GM12875 (cell line): ENCODE data around the gene MLEC.
"Not testable (repeated sequence)": the region's sequence is repeated elsewhere in the genome, so short reads cannot be mapped to it uniquely, and the experiment has no call there.

Experiments
- H3K4me3 ChIP-seq: one replicate; pipeline ENCODE4 v1.5.1; 2011; ENCODE audit warnings: low read depth, low read length, control low read depth
- TF ChIP-seq, protein P1 (sequence below): IDR thresholded peaks from 2 replicates; pipeline ENCODE4 v1.5.1; 2011; ENCODE audit warnings: low read depth, mild to moderate bottlenecking, control low read depth, inconsistent platforms, low read length, moderate library complexity, borderline replicate concordance; ENCODE audit not compliant: insufficient read depth

MLEC gene

DNA sequence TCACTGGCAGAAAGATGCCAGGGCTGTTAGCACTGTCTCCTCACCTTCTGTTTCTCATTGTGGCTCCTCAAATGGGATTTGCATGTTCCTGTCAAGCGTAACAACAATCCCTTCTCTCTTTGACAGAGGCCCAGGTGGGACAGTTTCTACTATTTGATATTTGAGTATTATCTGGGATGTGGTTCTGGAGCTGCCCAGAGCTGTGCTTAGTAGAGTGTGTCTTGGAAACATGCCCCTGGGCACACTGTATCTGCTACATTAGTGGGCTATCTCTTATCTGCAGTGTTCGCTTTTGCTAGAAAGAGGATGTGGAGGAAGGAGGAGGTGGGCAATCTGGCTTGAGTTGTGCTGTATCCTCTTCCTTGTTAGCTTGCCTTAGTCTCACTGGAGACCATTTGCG is 34.9 kb downstream of the MLEC start:
- TF ChIP-seq, protein P1, sequence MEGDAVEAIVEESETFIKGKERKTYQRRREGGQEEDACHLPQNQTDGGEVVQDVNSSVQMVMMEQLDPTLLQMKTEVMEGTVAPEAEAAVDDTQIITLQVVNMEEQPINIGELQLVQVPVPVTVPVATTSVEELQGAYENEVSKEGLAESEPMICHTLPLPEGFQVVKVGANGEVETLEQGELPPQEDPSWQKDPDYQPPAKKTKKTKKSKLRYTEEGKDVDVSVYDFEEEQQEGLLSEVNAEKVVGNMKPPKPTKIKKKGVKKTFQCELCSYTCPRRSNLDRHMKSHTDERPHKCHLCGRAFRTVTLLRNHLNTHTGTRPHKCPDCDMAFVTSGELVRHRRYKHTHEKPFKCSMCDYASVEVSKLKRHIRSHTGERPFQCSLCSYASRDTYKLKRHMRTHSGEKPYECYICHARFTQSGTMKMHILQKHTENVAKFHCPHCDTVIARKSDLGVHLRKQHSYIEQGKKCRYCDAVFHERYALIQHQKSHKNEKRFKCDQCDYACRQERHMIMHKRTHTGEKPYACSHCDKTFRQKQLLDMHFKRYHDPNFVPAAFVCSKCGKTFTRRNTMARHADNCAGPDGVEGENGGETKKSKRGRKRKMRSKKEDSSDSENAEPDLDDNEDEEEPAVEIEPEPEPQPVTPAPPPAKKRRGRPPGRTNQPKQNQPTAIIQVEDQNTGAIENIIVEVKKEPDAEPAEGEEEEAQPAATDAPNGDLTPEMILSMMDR, result no peak
- H3K4me3 ChIP-seq, result no peak overlapping the region

DNA sequence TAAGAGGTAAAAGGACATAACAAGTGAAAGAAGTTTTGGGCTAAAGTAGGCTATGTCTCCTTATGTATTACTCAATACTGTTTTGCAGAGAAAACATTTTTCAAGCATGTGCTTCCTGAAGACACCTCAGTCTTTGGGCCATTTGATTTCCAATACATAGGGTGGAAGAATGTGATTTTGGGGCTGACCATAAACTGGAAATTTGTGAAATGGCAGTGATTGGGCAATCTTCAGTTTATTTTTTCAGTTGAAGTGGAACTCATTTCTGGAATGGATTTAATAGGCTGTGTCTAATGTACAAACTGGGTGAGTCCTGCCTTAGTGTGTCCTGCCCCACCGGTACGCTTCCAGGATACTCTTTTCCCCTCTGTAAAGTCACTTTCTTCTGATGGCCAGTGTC is 35.8 kb downstream of the MLEC start:
- TF ChIP-seq, protein P1, result no peak
- no peak overlapping the region for H3K4me3 ChIP-seq

DNA sequence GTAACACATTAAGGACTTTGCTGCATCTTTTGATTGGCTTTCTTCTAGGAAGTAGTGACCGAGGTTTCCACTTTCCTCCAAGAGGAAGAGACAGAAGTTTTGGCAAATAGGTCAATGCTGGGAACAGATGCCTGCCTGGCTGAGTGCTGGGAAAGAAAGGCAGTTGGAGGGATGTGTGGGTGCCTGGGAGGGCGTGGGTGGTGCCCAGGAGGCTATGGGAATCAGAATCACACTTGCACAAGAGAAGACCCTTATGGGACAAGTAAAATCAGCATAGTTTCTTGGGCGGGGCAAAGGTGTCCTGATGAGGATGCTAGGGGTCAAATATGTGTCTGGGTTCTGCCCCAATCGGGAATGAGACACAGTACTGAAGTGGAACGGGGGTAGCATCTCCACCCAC is 37.8 kb downstream of the MLEC start:
- no peak overlapping the region for H3K4me3 ChIP-seq

DNA sequence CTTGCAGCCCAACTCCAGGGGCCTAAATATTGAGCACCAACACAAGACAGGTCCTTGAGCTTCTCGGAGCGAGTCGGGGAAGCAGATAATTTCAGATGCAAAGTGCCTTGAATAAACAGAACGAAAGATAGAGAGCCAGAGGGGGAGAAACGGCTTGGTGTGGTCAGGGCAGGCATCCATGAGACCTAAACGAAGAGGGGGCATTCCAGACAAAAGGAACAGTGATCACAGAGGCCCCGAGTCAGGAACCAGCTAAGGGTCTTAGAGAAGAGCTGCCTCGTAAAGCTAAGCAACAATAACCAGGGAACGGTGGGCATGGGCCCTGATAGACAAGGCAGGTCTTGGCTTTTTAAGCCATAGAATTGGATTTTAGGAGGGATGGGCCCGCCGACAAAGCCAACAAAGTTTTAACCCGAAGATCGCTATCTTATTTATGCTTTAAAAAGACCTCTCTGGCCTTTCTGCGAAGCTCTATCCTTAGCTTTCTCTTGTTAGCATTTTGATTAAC is 38.3 kb downstream of the MLEC start:
- peak overlapping the region; percentile 2 for H3K4me3 ChIP-seq
- TF ChIP-seq, protein P1, result no peak

More for the DNA sequence above, 37.8 kb downstream of the MLEC start:
- TF ChIP-seq, protein P1, result no peak

DNA sequence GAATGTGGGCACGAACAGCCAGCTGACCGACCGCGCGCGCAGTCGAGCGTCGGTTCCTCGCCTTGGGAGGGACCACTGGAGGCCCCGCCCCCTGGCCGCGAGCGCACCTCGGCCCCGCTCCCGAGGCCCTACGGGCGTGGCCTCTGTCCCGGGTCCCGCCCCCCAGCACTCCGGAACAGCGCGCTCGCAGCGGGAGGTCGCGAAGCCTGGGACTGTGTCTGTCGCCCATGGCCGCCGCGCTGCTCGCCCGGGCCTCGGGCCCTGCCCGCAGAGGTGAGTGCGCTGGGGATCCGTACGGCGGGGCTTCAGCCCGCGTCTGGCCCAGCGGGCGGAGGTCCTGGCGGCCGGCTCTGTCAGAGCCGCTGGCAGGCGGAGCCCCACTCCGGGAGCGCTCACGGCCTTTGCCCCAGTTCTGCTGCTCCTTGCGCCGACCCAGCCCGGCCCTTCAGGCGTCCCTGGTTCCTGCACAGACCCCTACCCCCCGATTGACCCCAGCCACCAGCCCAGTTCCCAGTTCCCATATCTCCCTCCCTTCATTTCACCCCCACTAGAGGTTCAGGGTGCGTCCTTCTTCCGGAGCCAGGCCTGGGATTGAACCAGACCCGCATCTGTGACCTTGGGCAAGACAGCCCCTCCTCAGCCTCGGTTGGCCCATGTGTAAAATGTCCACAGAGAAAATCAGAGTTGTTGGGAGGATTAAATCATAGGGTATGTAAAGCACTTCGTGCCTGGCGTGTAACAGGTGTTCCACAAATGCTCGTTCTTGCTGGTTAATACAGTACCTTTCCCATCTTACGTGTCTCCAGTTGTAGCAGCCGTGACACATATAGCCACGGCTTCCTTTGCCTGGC is 38.9 kb downstream of the MLEC start, which contains the start of gene ACADS:
TSS of gene ACADS (plus strand) at position 168 of the 851 bp plus-strand sequence. CDS start at position 228, 60 bp downstream.
- TF ChIP-seq, protein P1, result no peak
- peak within 1 kb of the TSS; percentile 70 for H3K4me3 ChIP-seq

DNA sequence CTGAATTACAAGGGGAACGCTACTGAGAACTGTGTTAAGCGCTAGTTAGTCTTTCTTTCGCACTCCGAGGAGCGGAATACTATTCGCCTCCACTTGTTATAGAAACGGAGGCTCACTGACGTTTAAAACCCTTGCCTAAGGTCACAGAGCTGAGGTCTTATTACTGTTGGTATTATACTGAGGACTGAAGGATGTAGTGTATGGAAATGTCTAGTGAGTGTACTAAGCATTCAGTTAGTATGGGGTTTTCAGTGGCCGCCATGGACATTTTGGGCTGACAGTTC is 39.5 kb downstream of the MLEC start:
- TF ChIP-seq, protein P1, result no peak
- no peak overlapping the region for H3K4me3 ChIP-seq

DNA sequence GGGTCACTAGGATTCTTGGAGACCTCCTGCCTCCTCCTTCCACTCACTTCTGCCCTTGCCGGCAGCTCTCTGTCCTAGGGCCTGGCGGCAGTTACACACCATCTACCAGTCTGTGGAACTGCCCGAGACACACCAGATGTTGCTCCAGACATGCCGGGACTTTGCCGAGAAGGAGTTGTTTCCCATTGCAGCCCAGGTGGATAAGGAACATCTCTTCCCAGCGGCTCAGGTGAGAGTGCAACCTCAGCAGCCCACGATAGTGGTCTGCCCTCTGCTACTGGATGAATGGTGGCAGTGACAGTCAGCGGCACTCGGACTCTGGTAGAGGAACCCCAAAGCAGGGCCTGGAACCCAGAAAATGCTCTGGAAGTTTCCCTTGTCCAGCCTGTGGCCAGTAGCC is 40.0 kb downstream of the MLEC start:
- H3K4me3 ChIP-seq, result no peak overlapping the region
- TF ChIP-seq, protein P1, result no peak

DNA sequence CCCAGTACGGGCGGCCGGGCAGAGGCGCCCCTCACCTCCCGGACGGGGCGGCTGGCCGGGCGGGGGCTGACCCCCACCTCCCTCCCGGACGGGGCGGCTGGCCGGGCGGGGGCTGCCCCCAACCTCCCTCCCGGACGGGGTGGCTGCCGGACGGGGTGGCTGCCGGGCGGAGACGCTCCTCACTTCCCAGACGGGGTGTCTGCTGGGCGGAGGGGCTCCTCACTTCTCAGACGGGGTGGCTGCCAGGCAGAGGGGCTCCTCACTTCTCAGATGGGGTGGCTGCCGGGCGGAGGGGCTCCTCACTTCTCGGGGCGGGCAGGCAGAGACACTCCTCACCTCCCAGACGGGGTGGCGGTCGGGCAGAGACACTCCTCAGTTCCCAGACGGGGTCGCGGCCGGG is 45.2 kb downstream of the MLEC start:
- H3K4me3 ChIP-seq, result not testable (repeated sequence)
